Inferior parietal cortex (tissue), 1 donor: ENCODE results near the gene ANKRD65.

ENCODE experiments used
- DNase-seq: peaks from one replicate; pipeline ENCODE4 v3.0.0-alpha.2; 2016; ENCODE audit errors: extremely low spot score

ANKRD65 gene

GRCh38 chr1:1442069-1442770 lies 21.1 kb upstream of the ANKRD65 start:
- DNase-seq, result no peak

GRCh38 chr1:1441002-1441888 lies 20.2 kb upstream of the ANKRD65 start:
- DNase-seq, result no peak

- DNase-seq, result no peak
These were observed 19.4 kb upstream of the ANKRD65 start for GRCh38 chr1:1440262-1441001.

GRCh38 chr1:1439546-1440261 lies 18.6 kb upstream of the ANKRD65 start:
- DNase-seq, result no peak

GRCh38 chr1:1438531-1439381 lies 17.7 kb upstream of the ANKRD65 start:
- DNase-seq, result no peak

GRCh38 chr1:1437904-1438376 lies 16.9 kb upstream of the ANKRD65 start:
- no peak for DNase-seq

- DNase-seq, result no peak
These were observed 16.2 kb upstream of the ANKRD65 start for GRCh38 chr1:1437033-1437903.

- DNase-seq, result no peak
These were observed 15.6 kb upstream of the ANKRD65 start for GRCh38 chr1:1436630-1437032.

- DNase-seq, result no peak
These were observed 15.0 kb upstream of the ANKRD65 start for GRCh38 chr1:1435911-1436629.

GRCh38 chr1:1435106-1435903 lies 14.2 kb upstream of the ANKRD65 start, which contains the start of gene VWA1:
Gene VWA1 (plus strand): TSS chr1:1435690. CDS start chr1:1435749, 59 bp downstream.
- DNase-seq, result peak; percentile 65

GRCh38 chr1:1434824-1435105 lies 13.7 kb upstream of the ANKRD65 start:
- DNase-seq, result no peak

- no peak for DNase-seq
These were observed 13.2 kb upstream of the ANKRD65 start for GRCh38 chr1:1434131-1434823.

GRCh38 chr1:1433804-1434130 lies 12.7 kb upstream of the ANKRD65 start:
- DNase-seq, result no peak

- DNase-seq, result peak; percentile 60
These were observed 12.1 kb upstream of the ANKRD65 start for GRCh38 chr1:1432951-1433803.

- no peak for DNase-seq
These were observed 11.3 kb upstream of the ANKRD65 start for GRCh38 chr1:1432274-1432950.

GRCh38 chr1:1431845-1432273 lies 10.8 kb upstream of the ANKRD65 start:
- DNase-seq, result no peak
